K562 (cell line): ENCODE measurements around the gene MAP3K13. TPM values are rescaled to one million over a fixed set of nuclear protein-coding genes. Genes with fewer than 3 reads are reported as not detected.

Experiments
- BACH1 ChIP-seq: fragments of 200-800 bp; sonication (Bioruptor generic); IDR thresholded peaks from 2 replicates; pipeline ENCODE4 v1.6.1; 2016; ENCODE audit warnings: missing genetic modification characterization, missing compliant biosample characterization
- BRD9 ChIP-seq: fragments of 450-650 bp; IDR thresholded peaks from 2 replicates; pipeline ENCODE4 v1.6.1; 2018; ENCODE audit warnings: low read depth; ENCODE audit not compliant: partially characterized antibody
- CHAMP1 ChIP-seq: fragments of 450-650 bp; IDR thresholded peaks from 2 replicates; pipeline ENCODE4 v1.6.1; 2016; ENCODE audit warnings: mild to moderate bottlenecking
- COPS2 ChIP-seq: fragments of 450-650 bp; conservative IDR thresholded peaks from 2 replicates; pipeline ENCODE4 v1.6.1; 2016; ENCODE audit warnings: mild to moderate bottlenecking, moderate library complexity
- CUX1 ChIP-seq: fragments of 200-800 bp; sonication (Bioruptor generic); IDR thresholded peaks from 2 replicates; pipeline ENCODE4 v1.6.1; 2016; ENCODE audit warnings: missing genetic modification characterization, missing compliant biosample characterization
- NR2F6 ChIP-seq: fragments of 450-650 bp; formaldehyde crosslinking; IDR thresholded peaks from 2 replicates; pipeline ENCODE4 v1.4.0; 2020; ENCODE audit warnings: mild to moderate bottlenecking
- SETDB1 ChIP-seq: IDR thresholded peaks from one replicate; pipeline ENCODE4 v1.6.1; 2012; ENCODE audit warnings: low read length, control low read depth, inconsistent platforms
- SMARCA4 ChIP-seq: fragments of 450-650 bp; IDR thresholded peaks from 2 replicates; pipeline ENCODE4 v1.6.1; 2016
- STAT5A ChIP-seq: IDR thresholded peaks from 2 replicates; pipeline ENCODE4 v1.6.1; 2012; ENCODE audit warnings: low read length, inconsistent platforms, borderline replicate concordance
- ZNF280A ChIP-seq: fragments of 450-650 bp; IDR thresholded peaks from 2 replicates; pipeline ENCODE4 v1.6.1; 2018; ENCODE audit warnings: mild to moderate bottlenecking, low read depth; ENCODE audit not compliant: partially characterized antibody
- ZNF280B ChIP-seq: fragments of 250-450 bp; sonication (Bioruptor Pico); IDR thresholded peaks from 2 replicates; pipeline ENCODE4 v1.5.1; 2021; ENCODE audit warnings: mild to moderate bottlenecking
- ZNF518B ChIP-seq: fragments of 250-450 bp; sonication (Bioruptor Pico); IDR thresholded peaks from 2 replicates; pipeline ENCODE4 v1.5.0; 2021; ENCODE audit warnings: mild to moderate bottlenecking, moderate library complexity
- polyA plus RNA-seq, 8 experiments: library from polyadenylated mRNA; depleted of rRNA in 4 of 8; stranded (reverse) in 5 of 8; unstranded in 3 of 8; fragments of >200 nt; fragmentation: Nextera tagmentation in 2 of 8; fragmentation: Illumina TruSeq in 1 of 8; extraction: Ambion mirVana in 2 of 8; extraction: Trizol in 1 of 8; gene quantifications; 2 replicates each; pipeline versions ENCODE4 v1.2.1 to v1.2.3, GENCODE V29; 2011 to 2014; ENCODE audit warnings: inconsistent platforms in 1 of 8, missing spikeins in 1 of 8
- total RNA-seq, 7 experiments: library from RNA; depleted of rRNA in 6 of 7; stranded (reverse); fragments of >200 nt in 6 of 7; fragmentation: Illumina TruSeq in 2 of 7; extraction: Trizol in 2 of 7; gene quantifications; 2 replicates each; pipeline versions ENCODE4 v1.2.1 to v1.2.3, GENCODE V29; 2011 to 2021; ENCODE audit warnings: low replicate concordance in 1 of 7

The MAP3K13 gene
- total and polyA plus RNA-seq, 9 of the 15 experiments (the other 6 are each of a cell fraction or from before 2014, with no cell fraction given) = 0.04 to 0.32 (median 0.15) TPM; not detected in 2

GRCh38 chr3:185399737-185400667 is 37.1 kb downstream of the MAP3K13 start (continued):
- TF ChIP-seq ZNF280A (no peak), ZNF518B (no peak), NR2F6 (no peak), COPS2 (no peak), BRD9 (no peak), CUX1 (CRISPR knock-in tag) (no peak), STAT5A (no peak), BACH1 (tag) (no peak), SETDB1 (no peak), SMARCA4 (no peak), ZNF280B (CRISPR knock-in tag) (no peak), CHAMP1 (no peak)
